Natural killer cell treated with Interleukin-12 subunit alpha and Interleukin-12 subunit beta and Interleukin-15 and Interleukin-18, amount 100 ng/mL, for 72 hours (primary cell): ENCODE results near the gene FXYD3. TPM values are rescaled to one million over a fixed set of nuclear protein-coding genes. Genes with fewer than 3 reads are reported as not detected.
A peak's percentile ranks its signal among the peaks of the same experiment; 100 is the strongest.

Experiments used
- ATAC-seq, 2 donors: fragments of 150-1000 bp; cut with Tn5 transposase in 1 of 2; sonication (Bioruptor Pico), chemical (Tn5 transposase) in 1 of 2; 2 replicates each; pipeline ENCODE4 v1.10.0; 2021
- DNase-seq: peaks from one replicate; pipeline ENCODE4 v3.0.0; 2022; ENCODE audit warnings: low spot score
- H3K27ac Mint-ChIP-seq, 2 donors: 1 replicate in 1 of 2; 2 replicates in 1 of 2; pipeline ENCODE4 v1.8.0; 2022; ENCODE audit warnings: mixed read lengths in 2 of 2, mild to moderate bottlenecking in 1 of 2, moderate library complexity in 1 of 2
- H3K27me3 Mint-ChIP-seq, 2 donors: 1 replicate in 1 of 2; 2 replicates in 1 of 2; pipeline ENCODE4 v1.8.0; 2022; ENCODE audit warnings: mixed read lengths in 2 of 2
- H3K36me3 Mint-ChIP-seq: one replicate; pipeline ENCODE4 v1.8.0; 2022; ENCODE audit warnings: mixed read lengths
- H3K4me1 Mint-ChIP-seq, 2 donors: 1 replicate in 1 of 2; 2 replicates in 1 of 2; pipeline ENCODE4 v1.8.0; 2022; ENCODE audit warnings: low read depth in 2 of 2, mixed read lengths in 2 of 2, mild to moderate bottlenecking in 1 of 2
- H3K4me3 Mint-ChIP-seq: one replicate; pipeline ENCODE4 v1.8.0; 2022; ENCODE audit warnings: mixed read lengths
- H3K9me3 Mint-ChIP-seq: 2 replicates; pipeline ENCODE4 v1.8.0; 2022; ENCODE audit warnings: mixed read lengths
- total RNA-seq, 2 donors: library from RNA; stranded (reverse); gene quantifications; one replicate each; pipeline ENCODE4 v1.2.3, GENCODE V29; 2022

The FXYD3 gene
- total RNA-seq, 2 donors from 2014 or later = not detected

GRCh38 chr19:35118268-35119020 is 2.8 kb downstream of the FXYD3 start:
- no peak overlapping the region for H3K4me3 Mint-ChIP-seq

GRCh38 chr19:35119091-35119490 is 3.5 kb downstream of the FXYD3 start:
- Mint-ChIP-seq H3K36me3 (no peaks in the 10 kb centered on the region), H3K9me3 (no peaks in the 10 kb centered on the region), H3K27ac (no peak overlapping the region), H3K27me3 (no peaks in the 10 kb centered on the region), H3K4me1 (peaks cover 4 to 8% of the 10 kb centered on the region in 2 donors), H3K4me3 (no peak overlapping the region)
- no peak for DNase-seq
- no peak for ATAC-seq

More at GRCh38 chr19:35118268-35119020, 2.8 kb downstream of the FXYD3 start:
- Mint-ChIP-seq H3K4me1 (peaks cover 0 to 6% of the 10 kb centered on the region in 2 donors), H3K36me3 (no peaks in the 10 kb centered on the region), H3K27me3 (no peaks in the 10 kb centered on the region), H3K27ac (no peak overlapping the region), H3K9me3 (no peaks in the 10 kb centered on the region)
- no peak for DNase-seq
- ATAC-seq = no peak

GRCh38 chr19:35119578-35120155 is 4.0 kb downstream of the FXYD3 start:
- Mint-ChIP-seq H3K4me1 (peaks cover 9 to 11% of the 10 kb centered on the region in 2 donors), H3K27ac (no peak overlapping the region)
- no peak for ATAC-seq

GRCh38 chr19:35120492-35120891 is 4.9 kb downstream of the FXYD3 start:
- H3K4me1 Mint-ChIP-seq = peaks cover 10 to 12% of the 10 kb centered on the region in 2 donors
- no peak overlapping the region for H3K4me3 Mint-ChIP-seq
- no peaks in the 10 kb centered on the region for H3K36me3 Mint-ChIP-seq
- no peaks in the 10 kb centered on the region for H3K9me3 Mint-ChIP-seq
- no peak overlapping the region for H3K27ac Mint-ChIP-seq
- no peaks in the 10 kb centered on the region for H3K27me3 Mint-ChIP-seq
- ATAC-seq (no peak), DNase-seq (no peak)

More at GRCh38 chr19:35119578-35120155, 4.0 kb downstream of the FXYD3 start:
- no peak for DNase-seq
- H3K36me3 Mint-ChIP-seq = no peaks in the 10 kb centered on the region
- H3K9me3 Mint-ChIP-seq = no peaks in the 10 kb centered on the region
- H3K27me3 Mint-ChIP-seq = no peaks in the 10 kb centered on the region
- H3K4me3 Mint-ChIP-seq = no peak overlapping the region

- no peaks in the 10 kb centered on the region for H3K9me3 Mint-ChIP-seq
- no peaks in the 10 kb centered on the region for H3K27me3 Mint-ChIP-seq
- H3K4me3 Mint-ChIP-seq = no peak overlapping the region
- DNase-seq = no peak
- H3K36me3 Mint-ChIP-seq = no peaks in the 10 kb centered on the region
- H3K27ac Mint-ChIP-seq = no peak overlapping the region
- no peak for ATAC-seq
- H3K4me1 Mint-ChIP-seq = peaks cover 10 to 15% of the 10 kb centered on the region in 2 donors
These were observed 5.3 kb downstream of the FXYD3 start for GRCh38 chr19:35120898-35121297.

- ATAC-seq (no peak), DNase-seq (no peak)
- Mint-ChIP-seq H3K9me3 (no peaks in the 10 kb centered on the region), H3K27ac (no peak overlapping the region), H3K4me3 (no peak overlapping the region), H3K4me1 (peaks cover 10 to 15% of the 10 kb centered on the region in 2 donors), H3K36me3 (no peaks in the 10 kb centered on the region), H3K27me3 (no peaks in the 10 kb centered on the region)
These were observed 7.3 kb downstream of the FXYD3 start for GRCh38 chr19:35122687-35123551.

- Mint-ChIP-seq H3K9me3 (no peaks in the 10 kb centered on the region), H3K4me1 (peaks cover 10 to 15% of the 10 kb centered on the region in 2 donors), H3K27me3 (no peaks in the 10 kb centered on the region), H3K36me3 (no peaks in the 10 kb centered on the region), H3K27ac (peak overlapping the region in 1 of 2 donors; percentile 83), H3K4me3 (peak overlapping the region; percentile 80)
- DNase-seq (no peak), ATAC-seq (no peak)
These were observed 8.0 kb downstream of the FXYD3 start for GRCh38 chr19:35123573-35123972.

GRCh38 chr19:35124098-35125060 is 8.8 kb downstream of the FXYD3 start:
- DNase-seq = peak; percentile 92
- Mint-ChIP-seq H3K4me3 (peak overlapping the region; percentile 80), H3K9me3 (no peaks in the 10 kb centered on the region), H3K36me3 (no peaks in the 10 kb centered on the region), H3K4me1 (peaks cover 10 to 15% of the 10 kb centered on the region in 2 donors), H3K27me3 (no peaks in the 10 kb centered on the region), H3K27ac (peak overlapping the region; percentile 33 to 83)
- ATAC-seq = peak; percentile 90 to 95

- ATAC-seq (no peak), DNase-seq (no peak)
- Mint-ChIP-seq H3K27ac (peak overlapping the region in 1 of 2 donors; percentile 58), H3K9me3 (no peaks in the 10 kb centered on the region), H3K4me1 (peaks cover 10 to 15% of the 10 kb centered on the region in 2 donors), H3K36me3 (no peaks in the 10 kb centered on the region), H3K4me3 (peak overlapping the region; percentile 30), H3K27me3 (no peaks in the 10 kb centered on the region)
These were observed 9.7 kb downstream of the FXYD3 start for GRCh38 chr19:35125270-35125717.

- no peak for DNase-seq
- ATAC-seq = no peak
- peak overlapping the region; percentile 30 for H3K4me3 Mint-ChIP-seq
- H3K27ac Mint-ChIP-seq = peak overlapping the region in 1 of 2 donors; percentile 58
- no peaks in the 10 kb centered on the region for H3K27me3 Mint-ChIP-seq
- H3K9me3 Mint-ChIP-seq = no peaks in the 10 kb centered on the region
- no peaks in the 10 kb centered on the region for H3K36me3 Mint-ChIP-seq
- peaks cover 10 to 15% of the 10 kb centered on the region in 2 donors for H3K4me1 Mint-ChIP-seq
These were observed 10.4 kb downstream of the FXYD3 start for GRCh38 chr19:35125749-35126623.

GRCh38 chr19:35126624-35126959 is 11.0 kb downstream of the FXYD3 start:
- no peak for DNase-seq
- Mint-ChIP-seq H3K27ac (no peak overlapping the region), H3K27me3 (no peaks in the 10 kb centered on the region), H3K36me3 (no peaks in the 10 kb centered on the region), H3K4me3 (no peak overlapping the region), H3K4me1 (peaks cover 10 to 15% of the 10 kb centered on the region in 2 donors), H3K9me3 (no peaks in the 10 kb centered on the region)
- no peak for ATAC-seq

- peaks cover 6% of the 10 kb centered on the region for H3K9me3 Mint-ChIP-seq
- no peak overlapping the region for H3K27ac Mint-ChIP-seq
- H3K4me1 Mint-ChIP-seq = peaks cover 10 to 20% of the 10 kb centered on the region in 2 donors
- H3K27me3 Mint-ChIP-seq = no peaks in the 10 kb centered on the region
- no peak for DNase-seq
- ATAC-seq = no peak
- H3K4me3 Mint-ChIP-seq = no peak overlapping the region
- H3K36me3 Mint-ChIP-seq = no peaks in the 10 kb centered on the region
These were observed 12.2 kb downstream of the FXYD3 start for GRCh38 chr19:35127871-35128270.
